NT2/D1 (cell line): Measurements from ENCODE around the gene ABL1.

Source experiments
- SUZ12 ChIP-seq: IDR thresholded peaks from 2 replicates; pipeline ENCODE4 v1.6.1; 2011; ENCODE audit not compliant: insufficient read length, insufficient read depth; ENCODE audit errors: extremely low read depth
- YY1 ChIP-seq: IDR thresholded peaks from 2 replicates; pipeline ENCODE4 v1.6.1; 2011; ENCODE audit not compliant: insufficient read length, insufficient read depth
- ZNF274 ChIP-seq: IDR thresholded peaks from 2 replicates; pipeline ENCODE4 v1.6.1; 2011; ENCODE audit warnings: mild to moderate bottlenecking, low read depth, low read length

- TF ChIP-seq ZNF274: no peak
- TF ChIP-seq YY1: no peak
- no peak for TF ChIP-seq SUZ12
Observed at GRCh38 chr9:130890124-130890523, 55.1 kb downstream of the ABL1 start.
